HepG2 (cell line): ENCODE data around the gene AK3. TPM values are rescaled to one million over a fixed set of nuclear protein-coding genes. Genes with fewer than 3 reads are reported as not detected.
A peak's percentile ranks its signal among the peaks of the same experiment; 100 is the strongest.

Experiments used
- ATAD3A ChIP-seq: sonication (generic); formaldehyde crosslinking; IDR thresholded peaks from 2 replicates; pipeline ENCODE4 v1.4.0; 2020; ENCODE audit warnings: missing genetic modification reagents
- BRCA1 ChIP-seq: sonication (generic); formaldehyde crosslinking; IDR thresholded peaks from 2 replicates; pipeline ENCODE4 v1.4.0; 2020; ENCODE audit warnings: missing genetic modification reagents
- FOXA1 ChIP-seq, 2 experiments: fragments of 450-650 bp in 1 of 2; sonication (generic) in 1 of 2; formaldehyde crosslinking in 1 of 2; IDR thresholded peaks; 2 replicates each; pipeline versions ENCODE4 v1.4.0 to v1.6.1; 2016 to 2020; ENCODE audit warnings: missing genetic modification reagents in 1 of 2
- GABPA ChIP-seq, 2 experiments: IDR thresholded peaks; 2 replicates each; pipeline ENCODE4 v1.6.1; 2011 to 2016; ENCODE audit warnings: low read depth in 2 of 2, low read length in 1 of 2, missing biosample characterization in 1 of 2, missing genetic modification characterization in 1 of 2
- IKZF5 ChIP-seq: IDR thresholded peaks from 2 replicates; pipeline ENCODE4 v1.6.1; 2018; ENCODE audit warnings: missing genetic modification reagents, mild to moderate bottlenecking, missing compliant biosample characterization
- IRF1 ChIP-seq: sonication (generic); formaldehyde crosslinking; IDR thresholded peaks from 2 replicates; pipeline ENCODE4 v1.4.0; 2020; ENCODE audit warnings: low read depth, mild to moderate bottlenecking, missing genetic modification reagents
- KLF15 ChIP-seq: sonication (generic); formaldehyde crosslinking; IDR thresholded peaks from 2 replicates; pipeline ENCODE4 v1.8.1; 2023; ENCODE audit warnings: borderline replicate concordance, mild to moderate bottlenecking, inconsistent platforms, missing genetic modification reagents, mixed read lengths
- MAFK ChIP-seq, 2 experiments: IDR thresholded peaks in 1 of 2; conservative IDR thresholded peaks in 1 of 2; 2 replicates each; pipeline ENCODE4 v1.6.1; 2011; ENCODE audit warnings: improper control_type of control experiment in 2 of 2, low read length in 2 of 2
- MXI1 ChIP-seq: IDR thresholded peaks from 3 replicates; pipeline ENCODE4 v1.6.1; 2012; ENCODE audit warnings: low read depth, low read length, inconsistent platforms, borderline replicate concordance
- PAWR ChIP-seq: sonication (generic); formaldehyde crosslinking; IDR thresholded peaks from 2 replicates; pipeline ENCODE4 v1.4.0; 2020; ENCODE audit warnings: missing genetic modification reagents, mild to moderate bottlenecking, borderline replicate concordance
- RCOR2 ChIP-seq: IDR thresholded peaks from 2 replicates; pipeline ENCODE4 v1.6.1; 2016; ENCODE audit warnings: missing biosample characterization, missing genetic modification reagents
- SCMH1 ChIP-seq: sonication (generic); formaldehyde crosslinking; IDR thresholded peaks from 2 replicates; pipeline ENCODE4 v1.9.0; 2021; ENCODE audit warnings: missing genetic modification reagents, mild to moderate bottlenecking, borderline replicate concordance
- ZNF263 ChIP-seq: sonication (generic); formaldehyde crosslinking; IDR thresholded peaks from 2 replicates; pipeline ENCODE4 v1.4.0; 2020; ENCODE audit warnings: missing genetic modification reagents
- ZNF530 ChIP-seq: sonication (generic); formaldehyde crosslinking; IDR thresholded peaks from 2 replicates; pipeline ENCODE4 v1.5.0; 2020; ENCODE audit warnings: low read depth, mild to moderate bottlenecking, missing genetic modification reagents
- ZNF550 ChIP-seq: sonication (generic); formaldehyde crosslinking; IDR thresholded peaks from 2 replicates; pipeline ENCODE4 v1.4.0; 2020; ENCODE audit warnings: mild to moderate bottlenecking, missing genetic modification reagents, borderline replicate concordance
- ZNF556 ChIP-seq: sonication (generic); formaldehyde crosslinking; IDR thresholded peaks from 2 replicates; pipeline ENCODE4 v1.4.0; 2020; ENCODE audit warnings: mild to moderate bottlenecking, missing genetic modification reagents, borderline replicate concordance
- polyA plus RNA-seq, 8 experiments: library from polyadenylated mRNA; depleted of rRNA in 3 of 8; stranded (reverse) in 7 of 8; unstranded in 1 of 8; fragments of >200 nt; fragmentation: Illumina TruSeq in 4 of 8; extraction: Trizol in 4 of 8; gene quantifications; 2 replicates each; pipeline versions ENCODE4 v1.2.1 to v1.2.3, GENCODE V29; 2011 to 2016; ENCODE audit warnings: low read depth in 4 of 8, missing spikeins in 1 of 8, mixed read lengths in 1 of 8; ENCODE audit not compliant: insufficient read depth in 1 of 8
- total RNA-seq, 5 experiments: library from RNA; depleted of rRNA; stranded (reverse); fragments of >200 nt; fragmentation: Illumina TruSeq; extraction: Trizol; gene quantifications; 2 replicates each; pipeline ENCODE4 v1.2.3, GENCODE V29; 2016; ENCODE audit warnings: low read depth in 1 of 5
- TF ChIP-seq, protein P1 (sequence below): sonication (generic); formaldehyde crosslinking; IDR thresholded peaks from 2 replicates; pipeline ENCODE4 v1.5.0; 2020; ENCODE audit warnings: missing genetic modification reagents, mild to moderate bottlenecking, borderline replicate concordance
- TF ChIP-seq, protein P2 (sequence below): sonication (generic); formaldehyde crosslinking; IDR thresholded peaks from 2 replicates; pipeline ENCODE4 v1.9.0; 2021; ENCODE audit warnings: mild to moderate bottlenecking, missing genetic modification reagents

The AK3 gene
- total and polyA plus RNA-seq, 2 of the 13 experiments (the other 11 are each of a cell fraction or from before 2014, with no cell fraction given) = 76.8 to 109 TPM

DNA sequence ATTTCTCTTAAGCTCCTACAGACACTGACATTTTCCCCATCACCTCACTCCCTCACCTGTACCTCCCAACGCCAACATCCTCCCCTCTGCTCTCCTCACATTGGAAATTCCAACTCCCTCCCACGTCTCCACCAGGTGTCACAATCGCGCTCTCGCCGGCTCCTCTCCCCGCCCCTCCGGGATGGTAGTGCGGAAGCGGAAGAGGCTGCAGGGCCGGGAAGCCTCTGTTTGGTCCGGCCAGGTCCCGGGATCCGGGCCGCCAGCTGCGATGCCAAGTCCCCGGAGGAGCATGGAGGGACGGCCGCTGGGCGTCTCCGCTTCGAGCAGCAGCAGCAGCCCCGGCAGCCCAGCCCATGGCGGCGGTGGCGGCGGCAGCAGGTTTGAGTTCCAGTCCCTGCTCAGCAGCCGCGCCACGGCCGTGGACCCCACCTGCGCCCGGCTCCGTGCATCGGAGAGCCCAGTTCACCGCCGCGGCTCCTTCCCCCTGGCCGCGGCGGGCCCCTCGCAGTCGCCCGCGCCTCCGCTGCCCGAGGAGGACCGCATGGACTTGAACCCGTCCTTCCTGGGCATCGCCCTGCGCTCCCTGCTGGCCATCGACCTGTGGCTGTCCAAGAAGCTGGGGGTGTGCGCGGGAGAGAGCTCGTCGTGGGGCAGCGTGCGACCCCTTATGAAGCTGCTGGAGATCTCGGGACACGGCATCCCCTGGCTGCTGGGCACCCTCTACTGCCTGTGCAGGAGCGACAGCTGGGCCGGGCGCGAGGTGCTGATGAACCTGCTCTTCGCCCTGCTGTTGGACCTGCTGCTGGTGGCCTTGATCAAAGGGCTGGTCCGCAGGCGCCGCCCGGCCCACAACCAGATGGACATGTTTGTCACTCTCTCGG lies 78.7 kb downstream of the AK3 start, which contains the start of gene PLPP6 (continued):
- TF ChIP-seq SCMH1 (no peak), ZNF530 (CRISPR knock-in tag) (no peak), BRCA1 (CRISPR knock-in tag) (0 out of 2 replicates have a peak, but pooled peaks have one; percentile 20), ZNF263 (CRISPR knock-in tag) (peak; percentile 65; the same call in 1 of the 2 replicates), IKZF5 (CRISPR knock-in tag) (peak; percentile 87), GABPA (IDR thresholded peaks at IDR 0.05; ENCODE audit: low read depth, low read length) (peak; percentile 82), GABPA (CRISPR knock-in tag; IDR thresholded peaks at IDR 0.05; ENCODE audit: low read depth) (peak; percentile 91), ZNF550 (CRISPR knock-in tag) (peak; percentile 82; the same call in 1 of the 2 replicates), KLF15 (0 out of 2 replicates have a peak, but pooled peaks have one; percentile 55), PAWR (CRISPR knock-in tag) (no peak), ATAD3A (CRISPR knock-in tag) (no peak; the same call in 1 of the 2 replicates), MAFK (conservative IDR thresholded peaks at IDR 0.05 in 1 of 2, IDR thresholded peaks at IDR 0.05 in 1 of 2; ENCODE audit: low read length in 2 of 2) (no peak), MXI1 (peak; percentile 74; the same call in 2 of the 3 replicates), RCOR2 (CRISPR knock-in tag) (no peak), IRF1 (no peak), ZNF556 (no peak; the same call in 1 of the 2 replicates), FOXA1 (IDR thresholded peaks at IDR 0.05) (no peak), FOXA1 (CRISPR knock-in tag; IDR thresholded peaks at IDR 0.05) (peak; percentile 28; the same call in 1 of the 2 replicates)
- TF ChIP-seq, protein P1, sequence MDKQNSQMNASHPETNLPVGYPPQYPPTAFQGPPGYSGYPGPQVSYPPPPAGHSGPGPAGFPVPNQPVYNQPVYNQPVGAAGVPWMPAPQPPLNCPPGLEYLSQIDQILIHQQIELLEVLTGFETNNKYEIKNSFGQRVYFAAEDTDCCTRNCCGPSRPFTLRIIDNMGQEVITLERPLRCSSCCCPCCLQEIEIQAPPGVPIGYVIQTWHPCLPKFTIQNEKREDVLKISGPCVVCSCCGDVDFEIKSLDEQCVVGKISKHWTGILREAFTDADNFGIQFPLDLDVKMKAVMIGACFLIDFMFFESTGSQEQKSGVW (CRISPR knock-in tag) = no peak
- TF ChIP-seq, protein P2, sequence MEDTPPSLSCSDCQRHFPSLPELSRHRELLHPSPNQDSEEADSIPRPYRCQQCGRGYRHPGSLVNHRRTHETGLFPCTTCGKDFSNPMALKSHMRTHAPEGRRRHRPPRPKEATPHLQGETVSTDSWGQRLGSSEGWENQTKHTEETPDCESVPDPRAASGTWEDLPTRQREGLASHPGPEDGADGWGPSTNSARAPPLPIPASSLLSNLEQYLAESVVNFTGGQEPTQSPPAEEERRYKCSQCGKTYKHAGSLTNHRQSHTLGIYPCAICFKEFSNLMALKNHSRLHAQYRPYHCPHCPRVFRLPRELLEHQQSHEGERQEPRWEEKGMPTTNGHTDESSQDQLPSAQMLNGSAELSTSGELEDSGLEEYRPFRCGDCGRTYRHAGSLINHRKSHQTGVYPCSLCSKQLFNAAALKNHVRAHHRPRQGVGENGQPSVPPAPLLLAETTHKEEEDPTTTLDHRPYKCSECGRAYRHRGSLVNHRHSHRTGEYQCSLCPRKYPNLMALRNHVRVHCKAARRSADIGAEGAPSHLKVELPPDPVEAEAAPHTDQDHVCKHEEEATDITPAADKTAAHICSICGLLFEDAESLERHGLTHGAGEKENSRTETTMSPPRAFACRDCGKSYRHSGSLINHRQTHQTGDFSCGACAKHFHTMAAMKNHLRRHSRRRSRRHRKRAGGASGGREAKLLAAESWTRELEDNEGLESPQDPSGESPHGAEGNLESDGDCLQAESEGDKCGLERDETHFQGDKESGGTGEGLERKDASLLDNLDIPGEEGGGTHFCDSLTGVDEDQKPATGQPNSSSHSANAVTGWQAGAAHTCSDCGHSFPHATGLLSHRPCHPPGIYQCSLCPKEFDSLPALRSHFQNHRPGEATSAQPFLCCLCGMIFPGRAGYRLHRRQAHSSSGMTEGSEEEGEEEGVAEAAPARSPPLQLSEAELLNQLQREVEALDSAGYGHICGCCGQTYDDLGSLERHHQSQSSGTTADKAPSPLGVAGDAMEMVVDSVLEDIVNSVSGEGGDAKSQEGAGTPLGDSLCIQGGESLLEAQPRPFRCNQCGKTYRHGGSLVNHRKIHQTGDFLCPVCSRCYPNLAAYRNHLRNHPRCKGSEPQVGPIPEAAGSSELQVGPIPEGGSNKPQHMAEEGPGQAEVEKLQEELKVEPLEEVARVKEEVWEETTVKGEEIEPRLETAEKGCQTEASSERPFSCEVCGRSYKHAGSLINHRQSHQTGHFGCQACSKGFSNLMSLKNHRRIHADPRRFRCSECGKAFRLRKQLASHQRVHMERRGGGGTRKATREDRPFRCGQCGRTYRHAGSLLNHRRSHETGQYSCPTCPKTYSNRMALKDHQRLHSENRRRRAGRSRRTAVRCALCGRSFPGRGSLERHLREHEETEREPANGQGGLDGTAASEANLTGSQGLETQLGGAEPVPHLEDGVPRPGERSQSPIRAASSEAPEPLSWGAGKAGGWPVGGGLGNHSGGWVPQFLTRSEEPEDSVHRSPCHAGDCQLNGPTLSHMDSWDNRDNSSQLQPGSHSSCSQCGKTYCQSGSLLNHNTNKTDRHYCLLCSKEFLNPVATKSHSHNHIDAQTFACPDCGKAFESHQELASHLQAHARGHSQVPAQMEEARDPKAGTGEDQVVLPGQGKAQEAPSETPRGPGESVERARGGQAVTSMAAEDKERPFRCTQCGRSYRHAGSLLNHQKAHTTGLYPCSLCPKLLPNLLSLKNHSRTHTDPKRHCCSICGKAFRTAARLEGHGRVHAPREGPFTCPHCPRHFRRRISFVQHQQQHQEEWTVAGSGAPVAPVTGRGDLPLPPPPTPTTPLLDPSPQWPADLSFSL = no peak; the same call in none of the 2 replicates
